Liver (tissue), 3 donors: ENCODE measurements around the gene VMAC.

Source experiments
- GABPA ChIP-seq, 2 donors: IDR thresholded peaks in 1 of 2; conservative IDR thresholded peaks in 1 of 2; 2 replicates each; pipeline ENCODE4 v1.6.1; 2016; ENCODE audit warnings: antibody characterized with exemption in 2 of 2, mild to moderate bottlenecking in 1 of 2, moderate library complexity in 1 of 2
- JUND ChIP-seq, 2 donors: IDR thresholded peaks; 2 replicates each; pipeline ENCODE4 v1.6.1; 2016; ENCODE audit warnings: antibody characterized with exemption in 2 of 2
- RXRA ChIP-seq, 2 donors: IDR thresholded peaks; 2 replicates each; pipeline ENCODE4 v1.6.1; 2017 to 2018; ENCODE audit warnings: antibody characterized with exemption in 2 of 2, mild to moderate bottlenecking in 1 of 2
- TAF1 ChIP-seq: conservative IDR thresholded peaks from 2 replicates; pipeline ENCODE4 v1.6.1; 2016; ENCODE audit warnings: antibody characterized with exemption, mild to moderate bottlenecking
- TF ChIP-seq, protein P1 (sequence below): fragments of 150-350 bp; IDR thresholded peaks from 2 replicates; pipeline ENCODE4 v1.5.1; 2017; ENCODE audit warnings: improper control_type of control experiment, low read depth, low read length; ENCODE audit not compliant: missing input control
- TF ChIP-seq, protein P2 (sequence below): IDR thresholded peaks from 2 replicates; pipeline ENCODE4 v1.6.1; 2016; ENCODE audit warnings: antibody characterized with exemption, mild to moderate bottlenecking
- TF ChIP-seq, protein P3 (sequence below): IDR thresholded peaks from 2 replicates; pipeline ENCODE4 v1.6.1; 2016; ENCODE audit warnings: antibody characterized with exemption
- donor health status: healthy.
- donor health status: healthy.

DNA sequence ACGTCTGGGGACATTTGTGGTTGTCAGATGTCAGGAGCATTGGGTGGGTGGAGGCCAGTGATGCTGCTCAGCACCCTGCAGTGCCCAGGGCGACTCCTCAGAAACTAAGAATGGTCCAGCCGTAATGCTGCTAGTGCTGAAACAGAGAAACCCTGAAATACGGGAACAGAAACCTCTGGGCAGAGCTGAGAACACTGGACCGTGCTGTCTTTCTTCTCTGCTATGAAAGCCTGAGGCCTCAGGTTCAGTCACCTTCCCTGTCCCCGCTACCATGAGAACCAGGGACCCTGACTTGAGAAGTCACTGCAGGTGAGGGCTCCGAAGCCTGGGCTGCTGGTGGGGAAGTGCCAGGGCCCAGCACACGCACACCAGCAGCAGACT lies 22.8 kb downstream of the VMAC start:
- TF ChIP-seq, protein P1, sequence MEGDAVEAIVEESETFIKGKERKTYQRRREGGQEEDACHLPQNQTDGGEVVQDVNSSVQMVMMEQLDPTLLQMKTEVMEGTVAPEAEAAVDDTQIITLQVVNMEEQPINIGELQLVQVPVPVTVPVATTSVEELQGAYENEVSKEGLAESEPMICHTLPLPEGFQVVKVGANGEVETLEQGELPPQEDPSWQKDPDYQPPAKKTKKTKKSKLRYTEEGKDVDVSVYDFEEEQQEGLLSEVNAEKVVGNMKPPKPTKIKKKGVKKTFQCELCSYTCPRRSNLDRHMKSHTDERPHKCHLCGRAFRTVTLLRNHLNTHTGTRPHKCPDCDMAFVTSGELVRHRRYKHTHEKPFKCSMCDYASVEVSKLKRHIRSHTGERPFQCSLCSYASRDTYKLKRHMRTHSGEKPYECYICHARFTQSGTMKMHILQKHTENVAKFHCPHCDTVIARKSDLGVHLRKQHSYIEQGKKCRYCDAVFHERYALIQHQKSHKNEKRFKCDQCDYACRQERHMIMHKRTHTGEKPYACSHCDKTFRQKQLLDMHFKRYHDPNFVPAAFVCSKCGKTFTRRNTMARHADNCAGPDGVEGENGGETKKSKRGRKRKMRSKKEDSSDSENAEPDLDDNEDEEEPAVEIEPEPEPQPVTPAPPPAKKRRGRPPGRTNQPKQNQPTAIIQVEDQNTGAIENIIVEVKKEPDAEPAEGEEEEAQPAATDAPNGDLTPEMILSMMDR, result no peak
- TF ChIP-seq, protein P2, sequence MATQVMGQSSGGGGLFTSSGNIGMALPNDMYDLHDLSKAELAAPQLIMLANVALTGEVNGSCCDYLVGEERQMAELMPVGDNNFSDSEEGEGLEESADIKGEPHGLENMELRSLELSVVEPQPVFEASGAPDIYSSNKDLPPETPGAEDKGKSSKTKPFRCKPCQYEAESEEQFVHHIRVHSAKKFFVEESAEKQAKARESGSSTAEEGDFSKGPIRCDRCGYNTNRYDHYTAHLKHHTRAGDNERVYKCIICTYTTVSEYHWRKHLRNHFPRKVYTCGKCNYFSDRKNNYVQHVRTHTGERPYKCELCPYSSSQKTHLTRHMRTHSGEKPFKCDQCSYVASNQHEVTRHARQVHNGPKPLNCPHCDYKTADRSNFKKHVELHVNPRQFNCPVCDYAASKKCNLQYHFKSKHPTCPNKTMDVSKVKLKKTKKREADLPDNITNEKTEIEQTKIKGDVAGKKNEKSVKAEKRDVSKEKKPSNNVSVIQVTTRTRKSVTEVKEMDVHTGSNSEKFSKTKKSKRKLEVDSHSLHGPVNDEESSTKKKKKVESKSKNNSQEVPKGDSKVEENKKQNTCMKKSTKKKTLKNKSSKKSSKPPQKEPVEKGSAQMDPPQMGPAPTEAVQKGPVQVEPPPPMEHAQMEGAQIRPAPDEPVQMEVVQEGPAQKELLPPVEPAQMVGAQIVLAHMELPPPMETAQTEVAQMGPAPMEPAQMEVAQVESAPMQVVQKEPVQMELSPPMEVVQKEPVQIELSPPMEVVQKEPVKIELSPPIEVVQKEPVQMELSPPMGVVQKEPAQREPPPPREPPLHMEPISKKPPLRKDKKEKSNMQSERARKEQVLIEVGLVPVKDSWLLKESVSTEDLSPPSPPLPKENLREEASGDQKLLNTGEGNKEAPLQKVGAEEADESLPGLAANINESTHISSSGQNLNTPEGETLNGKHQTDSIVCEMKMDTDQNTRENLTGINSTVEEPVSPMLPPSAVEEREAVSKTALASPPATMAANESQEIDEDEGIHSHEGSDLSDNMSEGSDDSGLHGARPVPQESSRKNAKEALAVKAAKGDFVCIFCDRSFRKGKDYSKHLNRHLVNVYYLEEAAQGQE, result no peak
- no peak for TF ChIP-seq JUND (IDR thresholded peaks at IDR 0.05)
- TF ChIP-seq GABPA (IDR thresholded peaks at IDR 0.05 in 1 of 2, conservative IDR thresholded peaks at IDR 0.05 in 1 of 2), result no peak
- no peak for TF ChIP-seq RXRA (IDR thresholded peaks at IDR 0.05)
- TF ChIP-seq TAF1, result no peak
- TF ChIP-seq, protein P3, sequence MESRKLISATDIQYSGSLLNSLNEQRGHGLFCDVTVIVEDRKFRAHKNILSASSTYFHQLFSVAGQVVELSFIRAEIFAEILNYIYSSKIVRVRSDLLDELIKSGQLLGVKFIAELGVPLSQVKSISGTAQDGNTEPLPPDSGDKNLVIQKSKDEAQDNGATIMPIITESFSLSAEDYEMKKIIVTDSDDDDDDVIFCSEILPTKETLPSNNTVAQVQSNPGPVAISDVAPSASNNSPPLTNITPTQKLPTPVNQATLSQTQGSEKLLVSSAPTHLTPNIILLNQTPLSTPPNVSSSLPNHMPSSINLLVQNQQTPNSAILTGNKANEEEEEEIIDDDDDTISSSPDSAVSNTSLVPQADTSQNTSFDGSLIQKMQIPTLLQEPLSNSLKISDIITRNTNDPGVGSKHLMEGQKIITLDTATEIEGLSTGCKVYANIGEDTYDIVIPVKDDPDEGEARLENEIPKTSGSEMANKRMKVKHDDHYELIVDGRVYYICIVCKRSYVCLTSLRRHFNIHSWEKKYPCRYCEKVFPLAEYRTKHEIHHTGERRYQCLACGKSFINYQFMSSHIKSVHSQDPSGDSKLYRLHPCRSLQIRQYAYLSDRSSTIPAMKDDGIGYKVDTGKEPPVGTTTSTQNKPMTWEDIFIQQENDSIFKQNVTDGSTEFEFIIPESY, result no peak
